Measurements from ENCODE around the gene ZNF524. TPM values are rescaled to one million over a fixed set of nuclear protein-coding genes. Genes with fewer than 3 reads are reported as not detected.

The ZNF524 gene
- total RNA-seq, 1 donor = 9.6 TPM

- H3K27me3 ChIP-seq (ENCODE audit: insufficient read depth, low read length) = no peaks in the 10 kb centered on the region
- peaks cover 64% of the 10 kb centered on the region for H3K4me1 ChIP-seq (ENCODE audit: insufficient read depth, low read length)
- no peak overlapping the region for H3K4me3 ChIP-seq (ENCODE audit: low read length)
- no peaks in the 10 kb centered on the region for H3K9me3 ChIP-seq (ENCODE audit: low read depth, low read length)
These were observed 44.9 kb downstream of the ZNF524 start for GRCh38 chr19:55644842-55645511.

GRCh38 chr19:55645512-55645881 is 45.4 kb downstream of the ZNF524 start:
- no peaks in the 10 kb centered on the region for H3K9me3 ChIP-seq (ENCODE audit: low read depth, low read length)
- no peaks in the 10 kb centered on the region for H3K27me3 ChIP-seq (ENCODE audit: insufficient read depth, low read length)
- no peak overlapping the region for H3K4me3 ChIP-seq (ENCODE audit: low read length)
- peaks cover 59% of the 10 kb centered on the region for H3K4me1 ChIP-seq (ENCODE audit: insufficient read depth, low read length)

- Histone ChIP-seq H3K9me3 (ENCODE audit: low read depth, low read length) (no peaks in the 10 kb centered on the region), H3K27me3 (ENCODE audit: insufficient read depth, low read length) (no peaks in the 10 kb centered on the region), H3K4me3 (ENCODE audit: low read length) (peak overlapping the region; percentile 52), H3K4me1 (ENCODE audit: insufficient read depth, low read length) (peaks cover 51% of the 10 kb centered on the region)
These were observed 47.0 kb downstream of the ZNF524 start for GRCh38 chr19:55646889-55647731.

- H3K9me3 ChIP-seq (ENCODE audit: low read depth, low read length) = no peaks in the 10 kb centered on the region
- H3K27me3 ChIP-seq (ENCODE audit: insufficient read depth, low read length) = no peaks in the 10 kb centered on the region
- H3K4me3 ChIP-seq (ENCODE audit: low read length) = peak within 1 kb of the TSS; percentile 52
- H3K4me1 ChIP-seq (ENCODE audit: insufficient read depth, low read length) = peaks cover 42% of the 10 kb centered on the region
These were observed 47.9 kb downstream of the ZNF524 start, which contains the start of gene CCDC106 for GRCh38 chr19:55647732-55648584. Gene CCDC106, plus strand, starts transcription at chr19:55648212. Its CDS starts 835 bp downstream, at chr19:55649047.

GRCh38 chr19:55648585-55649267 is 48.6 kb downstream of the ZNF524 start:
- no peaks in the 10 kb centered on the region for H3K9me3 ChIP-seq (ENCODE audit: low read depth, low read length)
- H3K27me3 ChIP-seq (ENCODE audit: insufficient read depth, low read length) = no peaks in the 10 kb centered on the region
- peak overlapping the region; percentile 52 for H3K4me3 ChIP-seq (ENCODE audit: low read length)
- H3K4me1 ChIP-seq (ENCODE audit: insufficient read depth, low read length) = peaks cover 43% of the 10 kb centered on the region

- H3K9me3 ChIP-seq (ENCODE audit: low read depth, low read length) = no peaks in the 10 kb centered on the region
- no peak overlapping the region for H3K4me3 ChIP-seq (ENCODE audit: low read length)
- H3K27me3 ChIP-seq (ENCODE audit: insufficient read depth, low read length) = no peaks in the 10 kb centered on the region
- peaks cover 35% of the 10 kb centered on the region for H3K4me1 ChIP-seq (ENCODE audit: insufficient read depth, low read length)
These were observed 49.4 kb downstream of the ZNF524 start for GRCh38 chr19:55649268-55650125.

- no peaks in the 10 kb centered on the region for H3K27me3 ChIP-seq (ENCODE audit: insufficient read depth, low read length)
- peaks cover 29% of the 10 kb centered on the region for H3K4me1 ChIP-seq (ENCODE audit: insufficient read depth, low read length)
- no peak overlapping the region for H3K4me3 ChIP-seq (ENCODE audit: low read length)
- no peaks in the 10 kb centered on the region for H3K9me3 ChIP-seq (ENCODE audit: low read depth, low read length)
These were observed 50.1 kb downstream of the ZNF524 start for GRCh38 chr19:55650126-55650557.

GRCh38 chr19:55650602-55651230 is 50.6 kb downstream of the ZNF524 start:
- Histone ChIP-seq H3K27me3 (ENCODE audit: insufficient read depth, low read length) (no peaks in the 10 kb centered on the region), H3K4me3 (ENCODE audit: low read length) (no peak overlapping the region), H3K4me1 (ENCODE audit: insufficient read depth, low read length) (peaks cover 32% of the 10 kb centered on the region), H3K9me3 (ENCODE audit: low read depth, low read length) (no peaks in the 10 kb centered on the region)

GRCh38 chr19:55651236-55651635 is 51.1 kb downstream of the ZNF524 start:
- H3K4me1 ChIP-seq (ENCODE audit: insufficient read depth, low read length) = peaks cover 37% of the 10 kb centered on the region
- H3K27me3 ChIP-seq (ENCODE audit: insufficient read depth, low read length) = no peaks in the 10 kb centered on the region
- no peaks in the 10 kb centered on the region for H3K9me3 ChIP-seq (ENCODE audit: low read depth, low read length)
- H3K4me3 ChIP-seq (ENCODE audit: low read length) = no peak overlapping the region

- Histone ChIP-seq H3K9me3 (ENCODE audit: low read depth, low read length) (no peaks in the 10 kb centered on the region), H3K27me3 (ENCODE audit: insufficient read depth, low read length) (no peaks in the 10 kb centered on the region), H3K4me3 (ENCODE audit: low read length) (no peak overlapping the region), H3K4me1 (ENCODE audit: insufficient read depth, low read length) (peaks cover 42% of the 10 kb centered on the region)
These were observed 52.4 kb downstream of the ZNF524 start for GRCh38 chr19:55652311-55653128.

Measured in mononuclear cell (primary cell).